Lower leg skin (tissue), 3 donors: ENCODE measurements around the gene LFNG.

Experiments
- POLR2A ChIP-seq, 2 donors: fragments of 450-650 bp; IDR thresholded peaks; one replicate each; pipeline ENCODE4 v1.6.1; 2016 to 2017; ENCODE audit warnings: antibody characterized with exemption in 2 of 2, mild to moderate bottlenecking in 1 of 2, moderate library complexity in 1 of 2
- TF ChIP-seq, protein P1 (sequence below), 3 donors: fragments of 450-650 bp; IDR thresholded peaks; one replicate each; pipeline ENCODE4 v1.5.1; 2016; ENCODE audit warnings: antibody characterized with exemption in 3 of 3, mild to moderate bottlenecking in 3 of 3, moderate library complexity in 2 of 3

DNA sequence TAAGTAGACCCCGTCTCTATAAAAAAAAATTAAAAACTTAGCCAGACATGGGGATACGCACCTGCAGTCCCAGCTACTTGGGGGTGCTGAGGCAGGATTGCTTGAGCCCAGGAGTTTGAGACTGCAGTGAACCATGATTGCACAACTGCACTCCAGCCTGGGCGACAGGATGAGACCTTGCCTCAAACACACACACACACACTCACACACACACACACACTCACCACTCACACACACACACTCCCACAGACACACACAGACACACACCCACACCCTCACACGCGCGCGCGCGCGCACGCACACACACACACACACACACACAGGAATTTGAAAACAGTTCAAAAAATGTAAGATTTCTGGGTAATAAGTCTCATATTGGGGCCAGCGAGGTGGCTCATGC lies 34.7 kb upstream of the LFNG start:
- TF ChIP-seq, protein P1, sequence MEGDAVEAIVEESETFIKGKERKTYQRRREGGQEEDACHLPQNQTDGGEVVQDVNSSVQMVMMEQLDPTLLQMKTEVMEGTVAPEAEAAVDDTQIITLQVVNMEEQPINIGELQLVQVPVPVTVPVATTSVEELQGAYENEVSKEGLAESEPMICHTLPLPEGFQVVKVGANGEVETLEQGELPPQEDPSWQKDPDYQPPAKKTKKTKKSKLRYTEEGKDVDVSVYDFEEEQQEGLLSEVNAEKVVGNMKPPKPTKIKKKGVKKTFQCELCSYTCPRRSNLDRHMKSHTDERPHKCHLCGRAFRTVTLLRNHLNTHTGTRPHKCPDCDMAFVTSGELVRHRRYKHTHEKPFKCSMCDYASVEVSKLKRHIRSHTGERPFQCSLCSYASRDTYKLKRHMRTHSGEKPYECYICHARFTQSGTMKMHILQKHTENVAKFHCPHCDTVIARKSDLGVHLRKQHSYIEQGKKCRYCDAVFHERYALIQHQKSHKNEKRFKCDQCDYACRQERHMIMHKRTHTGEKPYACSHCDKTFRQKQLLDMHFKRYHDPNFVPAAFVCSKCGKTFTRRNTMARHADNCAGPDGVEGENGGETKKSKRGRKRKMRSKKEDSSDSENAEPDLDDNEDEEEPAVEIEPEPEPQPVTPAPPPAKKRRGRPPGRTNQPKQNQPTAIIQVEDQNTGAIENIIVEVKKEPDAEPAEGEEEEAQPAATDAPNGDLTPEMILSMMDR (IDR thresholded peaks at IDR 0.05), result no peak
- no peak for TF ChIP-seq POLR2A (IDR thresholded peaks at IDR 0.05)
